Loucy (cell line): ENCODE measurements around the gene NLRC5.

ENCODE experiments used
- CTCF ChIP-seq: fragments of 200-600 bp; sonication (generic); conservative IDR thresholded peaks from 2 replicates; pipeline ENCODE4 v1.5.1; 2014; ENCODE audit warnings: mild to moderate bottlenecking, antibody characterized with exemption, low read length
- EZH2phosphoT487 ChIP-seq: fragments of 200-600 bp; IDR thresholded peaks from 2 replicates; pipeline ENCODE4 v1.6.1; 2018; ENCODE audit warnings: antibody characterized with exemption, mild to moderate bottlenecking, moderate library complexity, borderline replicate concordance

- TF ChIP-seq CTCF (no peak), EZH2phosphoT487 (no peak)
These were observed 97.6 kb downstream of the NLRC5 start for GRCh38 chr16:57087003-57087402.
